Measurements from ENCODE around the gene SGCA. TPM values are rescaled to one million over a fixed set of nuclear protein-coding genes. Genes with fewer than 3 reads are reported as not detected.

SGCA gene
- total and polyA plus RNA-seq, 2 donors (not counting 3 experiments of a cell fraction or from before 2014, with no cell fraction given) = not detected

DNA sequence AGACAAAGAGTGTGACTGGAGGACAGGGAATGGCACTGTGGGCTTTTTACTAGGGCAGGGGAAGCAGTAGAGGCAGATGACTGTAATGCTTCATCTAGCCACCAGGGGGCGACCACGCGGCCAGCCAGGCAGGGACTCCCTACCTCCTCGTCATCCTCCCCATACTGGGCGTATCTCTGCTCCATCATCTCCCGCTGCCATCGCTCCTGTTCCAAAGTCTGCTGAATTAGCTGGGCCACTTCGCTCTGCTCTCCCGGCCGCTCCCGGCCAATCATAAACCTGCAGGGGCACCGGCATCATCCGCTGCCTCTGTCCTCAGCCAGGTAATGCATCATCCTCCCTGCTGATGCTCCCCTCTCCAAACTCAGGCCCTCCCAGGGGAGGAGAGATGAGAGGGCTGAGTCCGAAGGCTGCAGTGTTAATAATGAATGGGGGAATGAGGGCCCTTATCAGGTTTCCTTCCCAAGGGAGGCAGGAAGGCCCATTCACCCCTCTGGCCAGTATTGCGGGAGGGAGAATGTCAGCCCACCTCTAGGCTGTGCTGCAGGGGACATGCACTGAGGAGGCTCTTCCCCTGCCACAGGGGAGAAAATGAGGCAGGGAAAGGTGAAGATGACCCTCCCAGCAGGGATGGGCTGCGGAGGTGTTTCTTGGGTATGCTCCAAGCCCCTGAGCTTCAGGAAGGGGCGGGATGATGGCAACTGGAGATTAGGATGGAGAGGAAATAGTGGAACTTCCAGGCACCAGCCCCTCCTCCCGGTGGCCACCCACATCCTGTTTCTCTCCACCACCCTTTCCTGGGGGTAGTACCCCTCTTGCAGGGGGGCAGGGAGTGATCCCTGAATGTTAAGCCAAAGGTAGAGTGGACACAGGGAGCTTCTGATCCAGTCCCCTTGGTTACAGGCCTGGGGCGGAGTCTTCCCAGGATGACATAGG, 25.6 kb upstream of the SGCA start:
- Histone ChIP-seq H3K36me3 (ENCODE audit: control insufficient read depth in 2 of 2, extremely low read depth in 1 of 2, insufficient read depth in 2 of 2, low read length in 2 of 2) (peaks cover 22 to 78% of the 10 kb centered on the region in 2 experiments), H3K9me3 (replicated peaks; ENCODE audit: control insufficient read depth, insufficient read depth, low read length) (no peaks in the 10 kb centered on the region), H2AFZ (ENCODE audit: low read depth, low read length) (no peak overlapping the region), H3K4me1 (ENCODE audit: control insufficient read depth, extremely low read depth, insufficient read depth, low read length) (peaks cover 32% of the 10 kb centered on the region), H3K9ac (replicated peaks; ENCODE audit: extremely low read depth, insufficient read depth, low read length) (no peak overlapping the region), H3K79me2 (ENCODE audit: control insufficient read depth, insufficient read depth, low read length) (peaks cover 29% of the 10 kb centered on the region), H3K4me3 (replicated peaks in 1 of 3; ENCODE audit: insufficient read depth in 1 of 3, low read depth in 1 of 3, low read length in 3 of 3) (no peak overlapping the region), H4K20me1 (replicated peaks; ENCODE audit: control insufficient read depth, extremely low read depth, insufficient read depth, low read length) (no peaks in the 10 kb centered on the region), H3K27ac (ENCODE audit: insufficient read depth, low read depth, low read length) (no peak overlapping the region), H3K4me2 (ENCODE audit: insufficient read depth, low read length) (peak overlapping the region; percentile 0), H3K9me1 (replicated peaks; ENCODE audit: control insufficient read depth, extremely low read depth, insufficient read depth, low read length) (no peaks in the 10 kb centered on the region), H3K27me3 (ENCODE audit: control insufficient read depth in 2 of 2, insufficient read depth in 2 of 2, low read length in 2 of 2) (no peaks in the 10 kb centered on the region)
- peak; percentile 78 for DNase-seq (ENCODE audit: low read depth, low spot score)
- dilution Hi-C loops (cut with MboI; ENCODE audit: extremely low pct_ligation_motif_present, low sequenced_read_pairs) = no loop called here
- peak; percentile 96 for FAIRE-seq
- intact Hi-C loops (cut with micrococcal nuclease) = loop anchor here (1.0 kb wide), 3 partner anchors 12 to 45 kb away; partner anchors contain the start of gene PDK2
- no peak for TF ChIP-seq MYC (IDR thresholded peaks at IDR 0.05; ENCODE audit: low read depth, low read length)
- TF ChIP-seq EZH2 (IDR thresholded peaks at IDR 0.05; ENCODE audit: borderline replicate concordance, low read depth, low read length, severe bottlenecking) = no peak
- TF ChIP-seq POLR2A (IDR thresholded peaks at IDR 0.05; ENCODE audit: low read depth, low read length) = no peak
- TF ChIP-seq, protein P1, sequence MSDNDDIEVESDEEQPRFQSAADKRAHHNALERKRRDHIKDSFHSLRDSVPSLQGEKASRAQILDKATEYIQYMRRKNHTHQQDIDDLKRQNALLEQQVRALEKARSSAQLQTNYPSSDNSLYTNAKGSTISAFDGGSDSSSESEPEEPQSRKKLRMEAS (IDR thresholded peaks at IDR 0.05; ENCODE audit: insufficient read depth, insufficient read length) = peak; percentile 12
- no peak for TF ChIP-seq JUN (IDR thresholded peaks at IDR 0.05; ENCODE audit: borderline replicate concordance, insufficient read depth, insufficient read length, low read depth)
- peak; percentile 97 for TF ChIP-seq GATA2 (IDR thresholded peaks at IDR 0.05; ENCODE audit: insufficient read depth, insufficient read length, low read depth, low read length)
- TF ChIP-seq, protein P2, sequence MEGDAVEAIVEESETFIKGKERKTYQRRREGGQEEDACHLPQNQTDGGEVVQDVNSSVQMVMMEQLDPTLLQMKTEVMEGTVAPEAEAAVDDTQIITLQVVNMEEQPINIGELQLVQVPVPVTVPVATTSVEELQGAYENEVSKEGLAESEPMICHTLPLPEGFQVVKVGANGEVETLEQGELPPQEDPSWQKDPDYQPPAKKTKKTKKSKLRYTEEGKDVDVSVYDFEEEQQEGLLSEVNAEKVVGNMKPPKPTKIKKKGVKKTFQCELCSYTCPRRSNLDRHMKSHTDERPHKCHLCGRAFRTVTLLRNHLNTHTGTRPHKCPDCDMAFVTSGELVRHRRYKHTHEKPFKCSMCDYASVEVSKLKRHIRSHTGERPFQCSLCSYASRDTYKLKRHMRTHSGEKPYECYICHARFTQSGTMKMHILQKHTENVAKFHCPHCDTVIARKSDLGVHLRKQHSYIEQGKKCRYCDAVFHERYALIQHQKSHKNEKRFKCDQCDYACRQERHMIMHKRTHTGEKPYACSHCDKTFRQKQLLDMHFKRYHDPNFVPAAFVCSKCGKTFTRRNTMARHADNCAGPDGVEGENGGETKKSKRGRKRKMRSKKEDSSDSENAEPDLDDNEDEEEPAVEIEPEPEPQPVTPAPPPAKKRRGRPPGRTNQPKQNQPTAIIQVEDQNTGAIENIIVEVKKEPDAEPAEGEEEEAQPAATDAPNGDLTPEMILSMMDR (IDR thresholded peaks at IDR 0.05; ENCODE audit: extremely low read depth in 1 of 2, insufficient read depth in 1 of 2, low read depth in 1 of 2, low read length in 2 of 2) = peak; percentile 94 to 99
- no peak for TF ChIP-seq FOS (IDR thresholded peaks at IDR 0.05; ENCODE audit: borderline replicate concordance, insufficient read depth, low read length)
- peak; percentile 31 for TF ChIP-seq POLR2AphosphoS5 (IDR thresholded peaks at IDR 0.05; ENCODE audit: insufficient read depth, low read depth, low read length)
- CTCF ChIA-PET = interaction anchor here (0.6 to 4.4 kb wide), 15 partner anchors 8 to 206 kb away, joined by 3 to 37 read pairs (median 9); partner anchors contain the start of genes PPP1R9B, SAMD14 and XYLT2
- POLR2A ChIA-PET = no interaction called here
- BruUV-seq (replicated peaks) = no TSS peak

Data from endothelial cell of umbilical vein (primary cell).